ENCODE results near the gene RAC2. TPM values are rescaled to one million over a fixed set of nuclear protein-coding genes. Genes with fewer than 3 reads are reported as not detected.
A peak's percentile ranks its signal among the peaks of the same experiment; 100 is the strongest.

Gene RAC2
- total and polyA plus RNA-seq, 2 experiments from 2014 or later, result 9.9 to 10.5 TPM

DNA sequence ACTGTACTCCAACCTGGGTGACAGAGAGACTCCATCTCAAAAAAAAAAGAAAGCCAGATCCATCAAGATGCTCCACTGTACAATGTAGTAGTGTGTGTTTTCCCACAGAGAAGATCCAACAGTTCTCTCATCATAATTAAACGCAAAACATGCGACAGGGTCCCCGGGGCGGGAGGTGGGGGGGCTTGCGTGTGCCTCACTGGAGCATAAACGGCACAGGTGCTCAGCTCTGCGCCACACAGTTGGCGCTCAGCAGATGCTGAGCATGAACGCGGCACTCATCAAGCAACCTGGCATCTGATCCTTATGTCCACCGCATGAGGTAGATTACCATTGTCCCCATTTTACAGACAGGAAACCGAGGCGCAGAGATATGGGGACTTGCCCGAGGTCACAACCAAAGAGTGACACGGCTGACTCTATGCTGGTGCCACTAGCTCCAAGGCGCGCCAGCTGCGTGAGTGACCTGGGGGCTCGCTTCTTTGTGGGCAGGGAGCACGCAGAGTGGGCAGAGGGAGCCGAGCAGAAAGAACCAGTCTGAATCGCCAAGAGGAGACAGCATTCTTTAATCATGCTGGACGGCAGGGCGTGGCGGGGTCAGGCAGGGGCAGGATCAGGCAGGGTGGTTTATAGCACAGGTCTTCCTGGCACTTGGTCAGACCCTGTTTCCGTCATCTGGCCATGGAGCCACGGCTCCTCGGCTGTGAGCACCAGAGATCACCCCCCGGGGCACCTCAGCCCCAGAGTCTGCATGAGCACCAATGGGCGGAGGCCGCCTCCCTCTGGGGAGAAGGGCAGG is 64.2 kb downstream of the RAC2 start:
- H3K36me3 ChIP-seq (replicated peaks; ENCODE audit: insufficient read depth, low read depth), result no peaks in the 10 kb centered on the region
- no peaks in the 10 kb centered on the region for H4K20me1 ChIP-seq (ENCODE audit: insufficient read depth, poor library complexity, severe bottlenecking)
- no peak overlapping the region for H3K4me3 ChIP-seq
- H3K9me3 ChIP-seq (ENCODE audit: low read depth), result no peaks in the 10 kb centered on the region
- peaks cover 36% of the 10 kb centered on the region for H3K4me1 ChIP-seq (ENCODE audit: insufficient read depth)
- H2AFZ ChIP-seq, result no peak overlapping the region
- no peaks in the 10 kb centered on the region for H3K79me2 ChIP-seq
- H3K27ac ChIP-seq, result no peak overlapping the region
- H3K4me2 ChIP-seq, result no peak overlapping the region
- H3K9me2 ChIP-seq (replicated peaks; ENCODE audit: insufficient read depth), result no peaks in the 10 kb centered on the region
- 91% methylated on average over 30 of the region's 31 CpGs for WGBS (ENCODE audit: low lambda C conversion rate, missing lambda C conversion rate)
- no peaks in the 10 kb centered on the region for H3K27me3 ChIP-seq
- no peak for DNase-seq (ENCODE audit: low spot score)
- TF ChIP-seq EZH2phosphoT487 (IDR thresholded peaks at IDR 0.05; ENCODE audit: low read depth, severe bottlenecking, unreplicated experiment) (no peak), EZH2 (IDR thresholded peaks at IDR 0.05; ENCODE audit: borderline replicate concordance) (no peak)
- TF ChIP-seq, protein P1, sequence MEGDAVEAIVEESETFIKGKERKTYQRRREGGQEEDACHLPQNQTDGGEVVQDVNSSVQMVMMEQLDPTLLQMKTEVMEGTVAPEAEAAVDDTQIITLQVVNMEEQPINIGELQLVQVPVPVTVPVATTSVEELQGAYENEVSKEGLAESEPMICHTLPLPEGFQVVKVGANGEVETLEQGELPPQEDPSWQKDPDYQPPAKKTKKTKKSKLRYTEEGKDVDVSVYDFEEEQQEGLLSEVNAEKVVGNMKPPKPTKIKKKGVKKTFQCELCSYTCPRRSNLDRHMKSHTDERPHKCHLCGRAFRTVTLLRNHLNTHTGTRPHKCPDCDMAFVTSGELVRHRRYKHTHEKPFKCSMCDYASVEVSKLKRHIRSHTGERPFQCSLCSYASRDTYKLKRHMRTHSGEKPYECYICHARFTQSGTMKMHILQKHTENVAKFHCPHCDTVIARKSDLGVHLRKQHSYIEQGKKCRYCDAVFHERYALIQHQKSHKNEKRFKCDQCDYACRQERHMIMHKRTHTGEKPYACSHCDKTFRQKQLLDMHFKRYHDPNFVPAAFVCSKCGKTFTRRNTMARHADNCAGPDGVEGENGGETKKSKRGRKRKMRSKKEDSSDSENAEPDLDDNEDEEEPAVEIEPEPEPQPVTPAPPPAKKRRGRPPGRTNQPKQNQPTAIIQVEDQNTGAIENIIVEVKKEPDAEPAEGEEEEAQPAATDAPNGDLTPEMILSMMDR (IDR thresholded peaks at IDR 0.05; ENCODE audit: poor library complexity), result no peak

DNA sequence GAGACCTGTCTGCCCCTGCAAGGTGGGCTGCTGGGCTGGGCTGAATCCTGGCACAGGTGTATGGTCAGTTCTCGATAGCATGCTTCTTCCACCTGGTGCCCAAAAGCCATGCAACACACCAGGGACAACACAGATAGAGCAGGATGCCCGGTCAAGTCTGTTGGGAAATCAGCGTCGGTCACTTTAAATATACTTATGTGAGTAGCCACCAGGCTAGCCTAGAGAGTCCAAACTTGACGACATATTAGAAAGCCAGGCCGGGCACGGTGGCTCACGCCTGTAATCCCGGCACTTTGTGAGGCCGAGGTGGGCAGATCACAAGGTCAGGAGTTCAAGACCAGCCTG is 65.0 kb downstream of the RAC2 start:
- TF ChIP-seq EZH2phosphoT487 (IDR thresholded peaks at IDR 0.05; ENCODE audit: low read depth, severe bottlenecking, unreplicated experiment) (no peak), EZH2 (IDR thresholded peaks at IDR 0.05; ENCODE audit: borderline replicate concordance) (no peak)
- TF ChIP-seq, protein P1 (IDR thresholded peaks at IDR 0.05; ENCODE audit: poor library complexity), result no peak
- Histone ChIP-seq H3K79me2 (no peaks in the 10 kb centered on the region), H3K27ac (peak overlapping the region; percentile 80), H2AFZ (no peak overlapping the region), H3K27me3 (no peaks in the 10 kb centered on the region), H3K9me3 (ENCODE audit: low read depth) (no peaks in the 10 kb centered on the region), H4K20me1 (ENCODE audit: insufficient read depth, poor library complexity, severe bottlenecking) (no peaks in the 10 kb centered on the region), H3K9me2 (replicated peaks; ENCODE audit: insufficient read depth) (no peaks in the 10 kb centered on the region), H3K4me1 (ENCODE audit: insufficient read depth) (peaks cover 36% of the 10 kb centered on the region), H3K4me3 (no peak overlapping the region), H3K36me3 (replicated peaks; ENCODE audit: insufficient read depth, low read depth) (no peaks in the 10 kb centered on the region), H3K4me2 (peak overlapping the region; percentile 57)
- 93% methylated on average over 10 of the region's 10 CpGs for WGBS (ENCODE audit: low lambda C conversion rate, missing lambda C conversion rate)
- no peak for DNase-seq (ENCODE audit: low spot score)

DNA sequence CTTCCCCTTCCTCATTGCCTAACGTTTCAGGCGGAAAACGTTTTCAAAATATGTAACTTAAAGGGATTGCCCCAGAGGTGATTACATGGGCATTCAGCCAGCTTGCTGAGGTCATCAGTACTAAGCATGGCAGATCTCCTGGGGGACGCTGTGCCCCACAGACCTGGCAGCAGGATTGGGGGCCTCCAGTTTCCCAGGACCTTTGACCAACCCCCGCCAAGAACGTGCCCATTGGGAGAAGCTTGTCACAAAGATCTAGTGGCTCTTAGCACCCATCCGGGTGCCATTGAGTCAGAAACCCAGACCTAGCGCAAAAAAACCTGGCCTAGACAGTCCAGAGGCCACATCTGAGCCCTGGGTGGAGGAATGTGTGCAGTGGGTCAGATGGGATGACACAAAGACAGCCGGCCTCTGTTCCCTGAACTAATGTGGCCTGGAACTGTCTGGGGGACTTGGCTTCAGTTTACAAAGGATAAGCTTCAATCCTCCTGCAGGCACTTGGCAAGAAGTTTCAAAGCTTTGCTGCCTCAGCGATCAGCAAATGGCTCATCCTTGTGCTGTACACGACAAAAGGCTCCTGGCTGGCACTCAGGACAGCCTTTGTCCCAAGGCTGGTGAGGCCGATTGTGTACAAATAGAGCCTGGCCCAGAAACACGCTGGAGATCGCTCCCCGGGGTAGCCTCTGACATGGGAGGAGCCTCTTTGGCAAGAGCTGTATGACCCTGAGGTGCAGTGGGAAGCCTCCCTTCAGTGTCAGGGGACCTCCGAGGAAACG is 65.5 kb downstream of the RAC2 start:
- peak overlapping the region; percentile 80 for H3K27ac ChIP-seq
- H3K79me2 ChIP-seq, result no peaks in the 10 kb centered on the region
- peaks cover 36% of the 10 kb centered on the region for H3K4me1 ChIP-seq (ENCODE audit: insufficient read depth)
- H3K27me3 ChIP-seq, result no peaks in the 10 kb centered on the region
- H2AFZ ChIP-seq, result no peak overlapping the region
- H3K36me3 ChIP-seq (replicated peaks; ENCODE audit: insufficient read depth, low read depth), result no peaks in the 10 kb centered on the region
- no peaks in the 10 kb centered on the region for H3K9me2 ChIP-seq (replicated peaks; ENCODE audit: insufficient read depth)
- no peaks in the 10 kb centered on the region for H3K9me3 ChIP-seq (ENCODE audit: low read depth)
- DNase-seq (ENCODE audit: low spot score), result peak; percentile 55
- TF ChIP-seq EZH2phosphoT487 (IDR thresholded peaks at IDR 0.05; ENCODE audit: low read depth, severe bottlenecking, unreplicated experiment), result no peak
- TF ChIP-seq, protein P1 (IDR thresholded peaks at IDR 0.05; ENCODE audit: poor library complexity), result no peak
- TF ChIP-seq EZH2 (IDR thresholded peaks at IDR 0.05; ENCODE audit: borderline replicate concordance), result no peak
- H4K20me1 ChIP-seq (ENCODE audit: insufficient read depth, poor library complexity, severe bottlenecking), result no peaks in the 10 kb centered on the region
- H3K4me2 ChIP-seq, result peak overlapping the region; percentile 57
- no peak overlapping the region for H3K4me3 ChIP-seq
- WGBS (ENCODE audit: low lambda C conversion rate, missing lambda C conversion rate), result 49% methylated on average over 17 of the region's 17 CpGs
